Measurements from ENCODE around the gene NIN.
A peak's percentile ranks its signal among the peaks of the same experiment; 100 is the strongest.

The NIN gene

GRCh38 chr14:50758305-50758704, 72.7 kb downstream of the NIN start:
- no peak for DNase-seq

GRCh38 chr14:50757702-50758101, 73.3 kb downstream of the NIN start:
- no peak for DNase-seq

GRCh38 chr14:50756300-50756699, 74.7 kb downstream of the NIN start:
- DNase-seq = no peak

- no peak for DNase-seq
Observed at GRCh38 chr14:50750323-50750722, 80.6 kb downstream of the NIN start.

- DNase-seq = no peak
Observed at GRCh38 chr14:50745401-50746058, 85.4 kb downstream of the NIN start.

GRCh38 chr14:50744231-50744630, 86.7 kb downstream of the NIN start:
- no peak for DNase-seq

- no peak for DNase-seq
Observed at GRCh38 chr14:50741567-50741966, 89.4 kb downstream of the NIN start.

- no peak for DNase-seq
Observed at GRCh38 chr14:50740856-50741255, 90.1 kb downstream of the NIN start.

- DNase-seq = no peak
Observed at GRCh38 chr14:50739186-50739585, 91.8 kb downstream of the NIN start.

GRCh38 chr14:50736932-50737419, 94.0 kb downstream of the NIN start:
- no peak for DNase-seq

GRCh38 chr14:50734950-50735695, 95.8 kb downstream of the NIN start:
- no peak for DNase-seq

GRCh38 chr14:50733494-50733893, 97.5 kb downstream of the NIN start:
- DNase-seq = no peak

GRCh38 chr14:50728836-50729235, 102.1 kb downstream of the NIN start:
- DNase-seq = no peak

- no peak for DNase-seq
Observed at GRCh38 chr14:50726372-50727107, 104.4 kb downstream of the NIN start.

- no peak for DNase-seq
Observed at GRCh38 chr14:50725761-50726160, 105.2 kb downstream of the NIN start.

- no peak for DNase-seq
Observed at GRCh38 chr14:50719911-50720759, 110.8 kb downstream of the NIN start.

- no peak for DNase-seq
Observed at GRCh38 chr14:50718949-50719348, 112.0 kb downstream of the NIN start.

- no peak for DNase-seq
Observed at GRCh38 chr14:50717811-50718210, 113.2 kb downstream of the NIN start.

- DNase-seq = peak; percentile 19 to 38
Observed at GRCh38 chr14:50714450-50715073, 116.4 kb downstream of the NIN start.

- no peak for DNase-seq
Observed at GRCh38 chr14:50711043-50711442, 119.9 kb downstream of the NIN start.

GRCh38 chr14:50705026-50705593, 125.9 kb downstream of the NIN start:
- no peak for DNase-seq

- no peak for DNase-seq
Observed at GRCh38 chr14:50704454-50705010, 126.4 kb downstream of the NIN start.
